ENCODE data around the gene SLX9.

Gene SLX9

DNA sequence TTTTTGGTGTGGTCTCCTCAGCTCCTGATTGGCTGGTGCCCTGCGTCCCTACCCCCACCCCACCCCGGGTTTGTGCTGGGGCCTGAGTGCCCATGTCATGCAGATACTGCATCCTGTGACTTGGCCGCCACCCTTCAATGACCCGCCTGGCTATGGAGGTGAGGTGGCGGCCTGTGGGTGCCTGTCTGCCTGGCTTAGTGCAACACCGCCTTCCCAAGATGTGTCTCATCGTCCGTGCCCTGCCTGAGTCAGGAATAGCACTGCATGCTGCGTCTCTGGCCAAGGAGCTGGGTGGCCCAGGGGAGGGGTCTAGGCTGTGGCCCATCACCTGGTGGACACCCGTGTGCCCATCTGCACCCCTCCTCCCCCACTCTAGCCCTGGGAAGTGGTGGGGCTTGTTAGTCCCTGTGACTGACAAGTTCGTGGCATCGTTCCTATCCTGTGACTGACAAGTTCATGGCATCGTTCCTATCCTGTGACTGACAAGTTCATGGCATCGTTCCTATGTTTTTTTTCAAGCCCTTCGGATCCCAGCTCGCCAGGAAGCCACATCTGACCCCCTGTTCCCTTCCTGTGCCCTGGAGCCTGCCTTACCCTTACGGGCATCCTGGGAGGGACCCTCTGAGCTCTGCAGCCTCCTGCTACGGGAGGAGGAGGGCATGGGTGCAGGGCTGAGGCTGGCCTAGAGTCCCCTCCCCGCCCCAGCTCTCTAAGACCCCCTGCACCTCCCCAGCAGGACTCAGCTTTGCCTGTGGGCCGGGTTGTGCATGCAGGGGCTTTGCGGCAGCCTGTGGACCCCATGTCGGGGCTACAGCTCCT lies 7.5 kb downstream of the SLX9 start:
- Histone ChIP-seq H3K27ac (ENCODE audit: low read depth in 2 of 2, low read length in 2 of 2) (no peak overlapping the region), H3K9ac (ENCODE audit: low read depth in 1 of 2, low read length in 2 of 2) (no peak overlapping the region), H3K36me3 (ENCODE audit: control insufficient read depth in 2 of 2, insufficient read depth in 2 of 2, low read length in 2 of 2) (peaks cover 12 to 32% of the 10 kb centered on the region in 2 donors), H3K4me3 (ENCODE audit: low read length in 2 of 2) (no peak overlapping the region), H3K4me1 (ENCODE audit: control insufficient read depth in 2 of 2, insufficient read depth in 2 of 2, low read length in 2 of 2) (peaks cover under 1 to 8% of the 10 kb centered on the region in 2 donors), H3K27me3 (ENCODE audit: control insufficient read depth in 2 of 2, insufficient read depth in 2 of 2, low read length in 2 of 2) (no peaks in the 10 kb centered on the region), H3K9me3 (ENCODE audit: control insufficient read depth in 2 of 2, low read length in 2 of 2) (no peaks in the 10 kb centered on the region)

DNA sequence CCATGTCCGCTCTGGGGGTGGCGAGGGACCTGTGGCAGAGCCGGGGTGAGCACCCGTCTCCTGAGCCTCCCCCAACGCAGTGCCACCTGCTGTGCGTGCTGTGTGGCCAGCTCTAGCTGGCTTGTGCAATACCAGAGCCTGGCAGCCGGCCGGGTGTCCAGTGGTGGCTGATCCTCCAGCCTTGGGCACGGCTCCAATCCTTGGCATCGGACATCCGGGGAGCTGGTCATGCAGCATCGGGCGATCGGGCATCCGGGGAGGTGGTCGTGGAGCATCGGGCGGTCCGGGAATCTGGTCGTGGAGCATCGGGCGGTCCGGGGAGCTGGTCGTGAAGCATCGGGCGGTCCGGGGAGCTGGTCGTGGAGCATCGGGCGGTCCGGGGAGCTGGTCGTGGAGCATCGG lies 8.1 kb downstream of the SLX9 start:
- Histone ChIP-seq H3K36me3 (ENCODE audit: control insufficient read depth in 2 of 2, insufficient read depth in 2 of 2, low read length in 2 of 2) (peaks cover 12 to 30% of the 10 kb centered on the region in 2 donors), H3K9ac (ENCODE audit: low read depth in 1 of 2, low read length in 2 of 2) (no peak overlapping the region), H3K9me3 (ENCODE audit: control insufficient read depth in 2 of 2, low read length in 2 of 2) (no peaks in the 10 kb centered on the region), H3K4me1 (ENCODE audit: control insufficient read depth in 2 of 2, insufficient read depth in 2 of 2, low read length in 2 of 2) (peaks cover 0 to 4% of the 10 kb centered on the region in 2 donors), H3K27ac (ENCODE audit: low read depth in 2 of 2, low read length in 2 of 2) (no peak overlapping the region), H3K4me3 (ENCODE audit: low read length in 2 of 2) (no peak overlapping the region), H3K27me3 (ENCODE audit: control insufficient read depth in 2 of 2, insufficient read depth in 2 of 2, low read length in 2 of 2) (no peaks in the 10 kb centered on the region)

DNA sequence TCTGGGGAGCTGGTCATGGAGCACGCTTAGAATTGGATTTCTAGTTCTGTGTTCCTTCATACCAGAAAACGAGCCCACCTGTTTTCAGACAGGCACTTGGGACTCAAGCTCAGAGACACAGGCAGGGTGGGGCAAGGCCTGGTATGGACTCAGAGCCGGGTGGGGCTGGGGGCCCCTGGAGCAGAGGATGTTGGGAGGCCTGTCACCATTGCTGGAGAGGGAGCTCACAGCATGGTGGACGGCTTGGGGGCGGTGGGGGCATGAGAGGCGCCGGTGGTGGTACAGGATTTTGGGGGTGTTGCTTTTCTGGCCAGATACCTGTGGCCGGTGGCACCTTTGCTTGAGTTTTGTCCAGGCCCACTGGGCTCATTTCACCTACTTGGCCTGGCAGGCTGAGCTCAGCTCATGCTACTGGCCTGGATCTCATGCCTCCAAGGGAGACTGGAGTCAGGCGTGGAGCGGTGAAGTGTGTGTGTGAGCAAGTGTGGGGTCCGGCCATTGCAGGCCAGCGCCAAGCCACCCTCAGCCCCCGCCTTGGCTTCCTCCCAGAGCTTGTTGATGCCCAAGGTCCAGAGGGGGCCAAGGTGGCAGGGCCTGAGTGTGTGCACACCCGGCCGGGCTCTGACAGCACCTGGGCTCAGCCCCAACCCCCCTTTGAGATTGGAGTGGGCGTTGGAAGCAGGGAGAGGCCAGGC lies 8.7 kb downstream of the SLX9 start:
- no peak overlapping the region for H3K27ac ChIP-seq (ENCODE audit: low read depth in 2 of 2, low read length in 2 of 2)
- H3K36me3 ChIP-seq (ENCODE audit: control insufficient read depth in 2 of 2, insufficient read depth in 2 of 2, low read length in 2 of 2) = peaks cover 12 to 28% of the 10 kb centered on the region in 2 donors
- no peak overlapping the region for H3K4me3 ChIP-seq (ENCODE audit: low read length in 2 of 2)
- no peaks in the 10 kb centered on the region for H3K27me3 ChIP-seq (ENCODE audit: control insufficient read depth in 2 of 2, insufficient read depth in 2 of 2, low read length in 2 of 2)
- H3K4me1 ChIP-seq (ENCODE audit: control insufficient read depth in 2 of 2, insufficient read depth in 2 of 2, low read length in 2 of 2) = peaks cover 0 to 3% of the 10 kb centered on the region in 2 donors
- H3K9ac ChIP-seq (ENCODE audit: low read depth in 1 of 2, low read length in 2 of 2) = no peak overlapping the region
- no peaks in the 10 kb centered on the region for H3K9me3 ChIP-seq (ENCODE audit: control insufficient read depth in 2 of 2, low read length in 2 of 2)

DNA sequence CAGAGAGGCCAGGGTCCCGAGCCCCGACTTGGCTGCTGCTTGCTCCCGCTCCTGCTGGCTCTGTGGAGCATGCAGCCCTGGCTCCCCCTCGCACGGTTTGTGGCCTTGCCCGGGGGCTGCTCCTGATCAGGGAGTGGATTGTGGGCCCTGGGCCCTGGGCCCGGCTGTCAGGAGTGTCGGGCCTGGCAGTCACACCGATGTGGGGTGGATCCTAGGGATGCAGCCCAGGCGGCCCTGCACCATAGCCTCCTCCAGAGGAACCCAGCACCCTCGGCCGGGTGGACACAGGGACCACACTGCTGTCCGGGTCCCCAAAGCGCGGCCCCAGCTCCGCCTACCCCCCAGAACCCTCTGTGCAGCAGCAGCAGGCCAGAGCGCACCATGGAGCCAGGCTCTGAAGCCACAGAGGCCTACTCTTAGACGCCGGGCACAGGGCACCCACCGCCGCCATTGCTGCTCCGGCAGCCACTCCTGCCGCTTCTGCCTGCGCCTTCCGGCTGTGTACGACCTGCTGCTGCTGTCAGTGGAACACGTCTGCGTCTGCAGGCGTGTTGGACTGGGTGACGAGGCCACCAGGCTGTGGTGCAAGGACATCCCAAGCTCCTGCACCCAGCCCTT lies 9.4 kb downstream of the SLX9 start:
- no peaks in the 10 kb centered on the region for H3K9me3 ChIP-seq (ENCODE audit: control insufficient read depth in 2 of 2, low read length in 2 of 2)
- H3K4me3 ChIP-seq (ENCODE audit: low read length in 2 of 2) = no peak overlapping the region
- H3K27me3 ChIP-seq (ENCODE audit: control insufficient read depth in 2 of 2, insufficient read depth in 2 of 2, low read length in 2 of 2) = no peaks in the 10 kb centered on the region
- peaks cover 0 to 3% of the 10 kb centered on the region in 2 donors for H3K4me1 ChIP-seq (ENCODE audit: control insufficient read depth in 2 of 2, insufficient read depth in 2 of 2, low read length in 2 of 2)
- H3K36me3 ChIP-seq (ENCODE audit: control insufficient read depth in 2 of 2, insufficient read depth in 2 of 2, low read length in 2 of 2) = peaks cover 12 to 25% of the 10 kb centered on the region in 2 donors
- no peak overlapping the region for H3K27ac ChIP-seq (ENCODE audit: low read depth in 2 of 2, low read length in 2 of 2)
- no peak overlapping the region for H3K9ac ChIP-seq (ENCODE audit: low read depth in 1 of 2, low read length in 2 of 2)

DNA sequence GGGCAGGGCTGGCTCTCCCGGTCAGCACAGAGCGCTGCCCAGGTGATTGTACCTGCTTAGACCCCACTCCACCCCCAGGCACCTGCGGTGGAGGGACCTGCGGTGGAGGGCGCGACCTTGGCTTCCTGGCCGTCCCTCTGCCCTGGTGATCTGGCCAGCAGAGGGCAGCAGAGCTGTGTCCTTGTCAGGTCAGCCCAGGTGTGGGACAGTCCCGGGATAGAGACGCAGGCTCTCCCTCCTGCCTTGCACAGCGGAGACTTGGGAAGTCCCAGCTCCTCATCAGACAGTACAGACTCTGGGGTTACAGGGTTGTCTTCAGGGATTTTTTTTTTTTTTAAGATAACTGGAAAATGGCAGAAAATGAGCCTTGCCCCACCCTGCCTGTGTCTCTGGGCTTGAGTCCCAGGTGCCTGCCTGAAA lies 10.0 kb downstream of the SLX9 start:
- no peaks in the 10 kb centered on the region for H3K27me3 ChIP-seq (ENCODE audit: control insufficient read depth in 2 of 2, insufficient read depth in 2 of 2, low read length in 2 of 2)
- H3K27ac ChIP-seq (ENCODE audit: low read depth in 2 of 2, low read length in 2 of 2) = no peak overlapping the region
- no peak overlapping the region for H3K4me3 ChIP-seq (ENCODE audit: low read length in 2 of 2)
- no peak overlapping the region for H3K9ac ChIP-seq (ENCODE audit: low read depth in 1 of 2, low read length in 2 of 2)
- H3K4me1 ChIP-seq (ENCODE audit: control insufficient read depth in 2 of 2, insufficient read depth in 2 of 2, low read length in 2 of 2) = peaks cover 0 to 3% of the 10 kb centered on the region in 2 donors
- H3K9me3 ChIP-seq (ENCODE audit: control insufficient read depth in 2 of 2, low read length in 2 of 2) = no peaks in the 10 kb centered on the region
- peaks cover 9 to 21% of the 10 kb centered on the region in 2 donors for H3K36me3 ChIP-seq (ENCODE audit: control insufficient read depth in 2 of 2, insufficient read depth in 2 of 2, low read length in 2 of 2)

DNA sequence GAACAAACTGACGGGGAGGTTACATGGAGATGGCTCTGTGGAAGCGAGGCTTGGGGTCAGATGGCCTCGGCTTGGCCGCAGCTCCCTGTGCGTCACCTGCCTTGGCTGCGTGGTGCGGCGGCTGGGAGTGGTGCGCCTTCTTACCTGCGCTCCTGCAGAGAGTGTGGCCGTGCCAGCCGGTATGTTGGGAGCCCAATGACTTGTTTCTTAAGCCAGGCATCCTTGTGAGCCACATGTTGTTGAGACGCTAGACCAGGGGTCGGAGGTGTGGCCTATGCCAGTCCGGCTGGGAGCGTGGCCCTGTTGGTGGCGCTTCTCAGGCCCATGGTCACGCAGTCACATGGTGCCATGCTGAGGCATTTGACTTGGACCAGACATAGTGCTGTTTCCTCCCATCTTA lies 10.5 kb downstream of the SLX9 start:
- Histone ChIP-seq H3K36me3 (ENCODE audit: control insufficient read depth in 2 of 2, insufficient read depth in 2 of 2, low read length in 2 of 2) (peaks cover 6 to 18% of the 10 kb centered on the region in 2 donors), H3K27me3 (ENCODE audit: control insufficient read depth in 2 of 2, insufficient read depth in 2 of 2, low read length in 2 of 2) (no peaks in the 10 kb centered on the region), H3K9ac (ENCODE audit: low read depth in 1 of 2, low read length in 2 of 2) (no peak overlapping the region), H3K9me3 (ENCODE audit: control insufficient read depth in 2 of 2, low read length in 2 of 2) (no peaks in the 10 kb centered on the region), H3K4me1 (ENCODE audit: control insufficient read depth in 2 of 2, insufficient read depth in 2 of 2, low read length in 2 of 2) (peaks cover 0 to 3% of the 10 kb centered on the region in 2 donors), H3K27ac (ENCODE audit: low read depth in 2 of 2, low read length in 2 of 2) (no peak overlapping the region), H3K4me3 (ENCODE audit: low read length in 2 of 2) (no peak overlapping the region)

DNA sequence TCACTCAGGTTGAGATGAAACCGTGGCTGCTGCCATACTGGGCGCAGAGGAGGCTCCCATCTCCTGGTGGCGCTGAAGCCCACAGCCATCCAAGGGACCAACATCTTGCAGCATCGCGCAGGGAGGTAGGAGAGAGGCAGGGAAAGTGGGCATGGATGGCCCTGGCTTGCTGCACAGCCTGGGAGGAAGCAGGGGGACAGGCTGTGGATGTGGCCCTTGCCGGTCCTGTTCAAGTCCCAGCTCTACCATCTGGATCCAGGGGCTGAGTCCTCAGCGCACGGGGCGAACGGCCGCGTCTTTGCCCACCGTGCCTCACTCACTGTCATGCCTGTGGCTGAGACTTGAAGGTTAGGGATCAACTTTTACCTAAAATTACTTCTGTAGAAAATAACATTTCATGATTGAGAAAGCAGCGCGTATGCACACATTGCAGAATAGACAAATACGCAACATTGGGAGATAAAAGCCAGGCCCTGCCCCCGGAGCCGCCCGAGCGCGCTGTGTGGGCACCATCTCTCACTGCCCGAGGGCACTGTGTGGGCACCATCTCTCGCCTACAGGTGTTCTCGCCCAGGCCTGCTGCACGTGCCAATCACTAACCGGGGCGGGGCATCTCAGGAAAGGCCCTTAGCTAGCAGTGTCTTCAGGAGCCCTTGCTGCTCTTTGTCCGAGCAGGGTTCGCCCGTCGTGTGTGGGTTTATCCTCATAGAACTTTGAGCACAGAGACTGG lies 11.5 kb downstream of the SLX9 start:
- no peak overlapping the region for H3K9ac ChIP-seq (ENCODE audit: low read depth in 1 of 2, low read length in 2 of 2)
- peaks cover 7 to 16% of the 10 kb centered on the region in 2 donors for H3K36me3 ChIP-seq (ENCODE audit: control insufficient read depth in 2 of 2, insufficient read depth in 2 of 2, low read length in 2 of 2)
- H3K27me3 ChIP-seq (ENCODE audit: control insufficient read depth in 2 of 2, insufficient read depth in 2 of 2, low read length in 2 of 2) = no peaks in the 10 kb centered on the region
- H3K4me3 ChIP-seq (ENCODE audit: low read length in 2 of 2) = no peak overlapping the region
- H3K9me3 ChIP-seq (ENCODE audit: control insufficient read depth in 2 of 2, low read length in 2 of 2) = no peaks in the 10 kb centered on the region
- no peak overlapping the region for H3K27ac ChIP-seq (ENCODE audit: low read depth in 2 of 2, low read length in 2 of 2)
- H3K4me1 ChIP-seq (ENCODE audit: control insufficient read depth in 2 of 2, insufficient read depth in 2 of 2, low read length in 2 of 2) = peaks cover 0 to 3% of the 10 kb centered on the region in 2 donors

DNA sequence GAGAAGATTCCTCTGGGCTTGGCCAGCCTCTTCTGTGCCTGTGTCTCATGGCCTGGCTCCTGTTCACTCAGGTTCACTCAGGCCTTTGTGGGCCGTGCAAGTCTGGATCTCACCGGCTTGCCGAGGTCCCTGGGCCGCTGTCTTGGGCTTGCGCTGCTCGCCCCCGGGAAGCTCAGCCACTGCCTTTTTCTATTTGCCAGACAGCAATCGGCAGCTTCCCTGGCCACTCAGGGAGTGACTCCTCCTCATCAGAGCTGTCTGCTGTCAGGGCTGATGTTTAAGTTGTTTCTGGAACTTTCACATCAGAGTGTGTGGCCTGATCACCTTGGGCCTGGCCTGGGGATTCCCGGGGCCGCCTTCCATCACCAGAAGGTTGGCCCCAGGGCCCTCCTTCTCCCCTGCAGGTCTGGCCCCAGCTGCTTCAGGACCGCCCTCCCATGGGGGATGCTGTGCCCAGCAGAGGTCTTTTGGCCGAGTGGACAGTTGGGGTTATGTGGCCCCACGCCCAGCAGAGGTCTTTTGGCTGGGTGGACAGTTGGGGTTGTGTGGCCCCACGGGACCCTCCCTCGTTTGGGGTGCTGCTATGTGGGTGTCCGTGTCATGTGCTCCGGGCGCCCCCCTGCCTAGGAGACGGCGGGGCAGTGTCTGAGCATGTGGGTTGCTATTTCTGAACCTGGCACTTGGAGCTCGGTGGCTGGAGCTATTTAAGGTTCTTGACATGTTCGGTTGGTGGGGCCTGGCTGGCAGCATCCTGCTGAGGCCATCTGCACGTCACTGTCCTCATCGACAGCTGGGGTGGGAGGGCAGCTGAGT lies 12.5 kb downstream of the SLX9 start:
- Histone ChIP-seq H3K27me3 (ENCODE audit: control insufficient read depth in 2 of 2, insufficient read depth in 2 of 2, low read length in 2 of 2) (no peaks in the 10 kb centered on the region), H3K9ac (ENCODE audit: low read depth in 1 of 2, low read length in 2 of 2) (no peak overlapping the region), H3K36me3 (ENCODE audit: control insufficient read depth in 2 of 2, insufficient read depth in 2 of 2, low read length in 2 of 2) (peaks cover 14 to 17% of the 10 kb centered on the region in 2 donors), H3K27ac (ENCODE audit: low read depth in 2 of 2, low read length in 2 of 2) (no peak overlapping the region), H3K4me1 (ENCODE audit: control insufficient read depth in 2 of 2, insufficient read depth in 2 of 2, low read length in 2 of 2) (peaks cover 0 to 3% of the 10 kb centered on the region in 2 donors), H3K4me3 (ENCODE audit: low read length in 2 of 2) (no peak overlapping the region), H3K9me3 (ENCODE audit: control insufficient read depth in 2 of 2, low read length in 2 of 2) (no peaks in the 10 kb centered on the region)

DNA sequence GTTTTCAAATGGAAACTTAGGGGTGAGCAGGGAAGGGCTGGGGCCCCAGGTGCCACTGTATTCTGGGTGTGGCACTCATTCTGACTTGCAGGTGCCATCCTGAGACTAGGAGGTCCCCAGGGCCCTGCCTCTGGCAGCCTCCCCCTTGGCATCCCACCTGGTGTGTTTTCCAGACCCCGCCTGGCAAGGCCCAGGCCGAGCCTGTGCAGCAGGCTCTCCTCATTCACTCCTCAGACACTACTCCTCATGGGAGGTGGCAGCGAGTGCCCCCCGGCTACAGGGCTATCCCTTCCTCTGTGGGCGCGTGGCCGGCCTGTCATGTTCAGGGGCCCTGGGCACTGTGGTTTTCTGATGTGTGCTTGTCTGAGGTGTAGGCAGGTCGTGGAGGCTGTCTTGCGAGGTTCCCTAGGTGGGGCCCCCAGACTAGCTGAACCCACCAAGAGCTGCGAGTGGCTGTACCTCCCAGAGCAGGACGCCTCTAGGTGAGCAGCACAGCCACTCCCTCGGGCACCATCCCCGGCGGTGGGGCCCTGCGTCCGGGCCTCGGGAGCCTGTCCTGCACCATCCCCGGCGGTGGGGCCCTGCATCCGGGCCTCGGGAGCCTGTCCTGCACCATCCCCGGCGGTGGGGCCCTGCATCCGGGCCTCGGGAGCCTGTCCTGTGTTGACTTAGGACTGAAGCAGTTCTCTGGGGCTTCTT lies 13.2 kb downstream of the SLX9 start:
- Histone ChIP-seq H3K27ac (ENCODE audit: low read depth in 2 of 2, low read length in 2 of 2) (no peak overlapping the region), H3K27me3 (ENCODE audit: control insufficient read depth in 2 of 2, insufficient read depth in 2 of 2, low read length in 2 of 2) (no peaks in the 10 kb centered on the region), H3K36me3 (ENCODE audit: control insufficient read depth in 2 of 2, insufficient read depth in 2 of 2, low read length in 2 of 2) (peaks cover 12 to 15% of the 10 kb centered on the region in 2 donors), H3K9me3 (ENCODE audit: control insufficient read depth in 2 of 2, low read length in 2 of 2) (no peaks in the 10 kb centered on the region), H3K9ac (ENCODE audit: low read depth in 1 of 2, low read length in 2 of 2) (no peak overlapping the region), H3K4me3 (ENCODE audit: low read length in 2 of 2) (no peak overlapping the region), H3K4me1 (ENCODE audit: control insufficient read depth in 2 of 2, insufficient read depth in 2 of 2, low read length in 2 of 2) (peaks cover 0 to 3% of the 10 kb centered on the region in 2 donors)
